ENCODE measurements around the gene STK32C.

DNA sequence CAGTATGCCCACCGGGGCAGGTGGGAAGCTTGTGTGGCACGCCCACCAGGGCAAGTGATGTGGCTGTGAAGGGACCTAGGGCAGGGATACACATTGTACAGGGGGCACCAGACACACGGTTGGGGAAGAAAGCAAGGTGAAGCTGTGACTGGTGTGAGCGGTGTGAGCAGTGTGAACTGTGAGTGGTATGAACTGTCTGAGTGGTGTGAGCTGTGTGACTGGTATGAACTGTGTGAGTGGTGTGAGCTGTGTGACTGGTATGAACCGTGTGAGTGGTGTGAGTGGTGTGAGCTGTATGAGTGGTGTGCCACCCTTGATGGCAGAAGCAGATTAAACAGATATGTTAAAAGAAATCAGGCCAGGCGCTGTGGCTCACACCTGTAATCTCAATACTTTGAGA is 72.9 kb downstream of the STK32C start:
- TF ChIP-seq, protein P1, sequence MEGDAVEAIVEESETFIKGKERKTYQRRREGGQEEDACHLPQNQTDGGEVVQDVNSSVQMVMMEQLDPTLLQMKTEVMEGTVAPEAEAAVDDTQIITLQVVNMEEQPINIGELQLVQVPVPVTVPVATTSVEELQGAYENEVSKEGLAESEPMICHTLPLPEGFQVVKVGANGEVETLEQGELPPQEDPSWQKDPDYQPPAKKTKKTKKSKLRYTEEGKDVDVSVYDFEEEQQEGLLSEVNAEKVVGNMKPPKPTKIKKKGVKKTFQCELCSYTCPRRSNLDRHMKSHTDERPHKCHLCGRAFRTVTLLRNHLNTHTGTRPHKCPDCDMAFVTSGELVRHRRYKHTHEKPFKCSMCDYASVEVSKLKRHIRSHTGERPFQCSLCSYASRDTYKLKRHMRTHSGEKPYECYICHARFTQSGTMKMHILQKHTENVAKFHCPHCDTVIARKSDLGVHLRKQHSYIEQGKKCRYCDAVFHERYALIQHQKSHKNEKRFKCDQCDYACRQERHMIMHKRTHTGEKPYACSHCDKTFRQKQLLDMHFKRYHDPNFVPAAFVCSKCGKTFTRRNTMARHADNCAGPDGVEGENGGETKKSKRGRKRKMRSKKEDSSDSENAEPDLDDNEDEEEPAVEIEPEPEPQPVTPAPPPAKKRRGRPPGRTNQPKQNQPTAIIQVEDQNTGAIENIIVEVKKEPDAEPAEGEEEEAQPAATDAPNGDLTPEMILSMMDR (IDR thresholded peaks at IDR 0.05) = no peak
- TF ChIP-seq ZFX (IDR thresholded peaks at IDR 0.05; ENCODE audit: borderline replicate concordance) = no peak

All from 22Rv1 (cell line).